22Rv1 (cell line): ENCODE measurements around the gene MIB2.

Source experiments
- CTCF ChIP-seq: fragments of 450-650 bp; IDR thresholded peaks from 2 replicates; pipeline ENCODE4 v1.5.1; 2017; ENCODE audit warnings: mild to moderate bottlenecking
- ZFX ChIP-seq: fragments of 450-650 bp; IDR thresholded peaks from 2 replicates; pipeline ENCODE4 v1.6.1; 2017; ENCODE audit warnings: antibody characterized with exemption, borderline replicate concordance

- TF ChIP-seq CTCF (no peak), ZFX (no peak)
Observed at GRCh38 chr1:1583347-1584010, 31.8 kb upstream of the MIB2 start.
